Fibroblast of lung (primary cell): ENCODE data around the gene MAPK8. TPM values are rescaled to one million over a fixed set of nuclear protein-coding genes. Genes with fewer than 3 reads are reported as not detected.

Source experiments
- DNase-seq, 2 donors: peaks; one replicate each; pipeline versions ENCODE4 v3.0.0 to v3.0.0-alpha.2; 2010; ENCODE audit warnings: low read depth in 2 of 2
- H2AFZ ChIP-seq: 2 replicates; pipeline ENCODE4 v1.5.1; 2012; ENCODE audit warnings: low read length, control low read depth, inconsistent platforms
- H3K27ac ChIP-seq: 2 replicates; pipeline ENCODE4 v1.5.1; 2011; ENCODE audit warnings: low read length, control low read depth; ENCODE audit not compliant: insufficient read depth
- H3K27me3 ChIP-seq: 2 replicates; pipeline ENCODE4 v1.5.1; 2011; ENCODE audit warnings: mild to moderate bottlenecking, low read length; ENCODE audit not compliant: control insufficient read depth, insufficient read depth
- H3K36me3 ChIP-seq: 2 replicates; pipeline ENCODE4 v1.5.1; 2011; ENCODE audit warnings: low read length; ENCODE audit not compliant: control insufficient read depth, insufficient read depth
- H3K4me1 ChIP-seq: 2 replicates; pipeline ENCODE4 v1.5.1; 2011; ENCODE audit warnings: low read length; ENCODE audit not compliant: control insufficient read depth, insufficient read depth; ENCODE audit errors: extremely low read depth
- H3K4me2 ChIP-seq: 2 replicates; pipeline ENCODE4 v1.5.1; 2011; ENCODE audit warnings: low read length, control low read depth; ENCODE audit not compliant: insufficient read depth; ENCODE audit errors: extremely low read depth
- H3K4me3 ChIP-seq, 4 experiments: fragments of 200-600 bp in 1 of 4; sonication (generic) in 1 of 4; replicated peaks in 1 of 4; 2 replicates each; pipeline ENCODE4 v1.5.1; 2011 to 2016; ENCODE audit warnings: low read length in 4 of 4, low read depth in 3 of 4, mild to moderate bottlenecking in 3 of 4, control low read depth in 2 of 4, inconsistent platforms in 1 of 4, mixed read lengths in 1 of 4; ENCODE audit not compliant: insufficient read depth in 1 of 4; ENCODE audit errors: control extremely low read depth in 1 of 4
- H3K79me2 ChIP-seq: 2 replicates; pipeline ENCODE4 v1.5.1; 2012; ENCODE audit warnings: mild to moderate bottlenecking, low read length, inconsistent platforms; ENCODE audit not compliant: control insufficient read depth, insufficient read depth
- H3K9ac ChIP-seq: 2 replicates; pipeline ENCODE4 v1.5.1; 2011; ENCODE audit warnings: mild to moderate bottlenecking, low read length, control low read depth; ENCODE audit not compliant: insufficient read depth
- H3K9me3 ChIP-seq: 2 replicates; pipeline ENCODE4 v1.5.1; 2012; ENCODE audit warnings: low read depth, low read length; ENCODE audit not compliant: control insufficient read depth, insufficient read depth
- H4K20me1 ChIP-seq: 2 replicates; pipeline ENCODE4 v1.5.1; 2011; ENCODE audit warnings: low read length; ENCODE audit not compliant: control insufficient read depth, insufficient read depth; ENCODE audit errors: extremely low read depth
- CTCF ChIP-seq, 2 donors: IDR thresholded peaks in 1 of 2; conservative IDR thresholded peaks in 1 of 2; 1 replicate in 1 of 2; 2 replicates in 1 of 2; pipeline ENCODE4 v1.5.1; 2011 to 2012; ENCODE audit warnings: low read length in 2 of 2, control low read depth in 1 of 2, inconsistent platforms in 1 of 2, low read depth in 1 of 2, mild to moderate bottlenecking in 1 of 2
- EZH2 ChIP-seq: IDR thresholded peaks from 2 replicates; pipeline ENCODE4 v1.5.1; 2012; ENCODE audit warnings: low read length, control low read depth, mild to moderate bottlenecking; ENCODE audit errors: missing control alignments
- polyA plus RNA-seq, 2 donors: library from polyadenylated mRNA; depleted of rRNA in 1 of 2; stranded (reverse) in 1 of 2; unstranded in 1 of 2; fragments of >200 nt; gene quantifications; 2 replicates each; pipeline ENCODE4 v1.2.1, GENCODE V29; 2011 to 2012; ENCODE audit warnings: missing spikeins in 1 of 2
- total RNA-seq: library from RNA; depleted of rRNA; stranded (reverse); fragments of >200 nt; gene quantifications from 2 replicates; pipeline ENCODE4 v1.2.1, GENCODE V29; 2014

The MAPK8 gene
- total and polyA plus RNA-seq, 2 donors (not counting 1 experiment from before 2014, with no cell fraction given): 29.4 to 53.7 TPM

GRCh38 chr10:48332166-48332870, 25.8 kb downstream of the MAPK8 start:
- no peak overlapping the region for H2AFZ ChIP-seq
- no peak overlapping the region for H3K9ac ChIP-seq
- H3K4me1 ChIP-seq: no peaks in the 10 kb centered on the region
- H3K79me2 ChIP-seq: peaks cover 24% of the 10 kb centered on the region
- H4K20me1 ChIP-seq: no peaks in the 10 kb centered on the region
- H3K27me3 ChIP-seq: no peaks in the 10 kb centered on the region
- H3K9me3 ChIP-seq: no peaks in the 10 kb centered on the region
- H3K27ac ChIP-seq: no peak overlapping the region
- no peak overlapping the region for H3K4me3 ChIP-seq
- TF ChIP-seq CTCF (conservative IDR thresholded peaks at IDR 0.05 in 1 of 2, IDR thresholded peaks at IDR 0.05 in 1 of 2; ENCODE audit: low read depth in 1 of 2, low read length in 2 of 2) (no peak), EZH2 (no peak)
- no peaks in the 10 kb centered on the region for H3K36me3 ChIP-seq
- DNase-seq: no peak
- H3K4me2 ChIP-seq: no peak overlapping the region

- H3K79me2 ChIP-seq: peaks cover 24% of the 10 kb centered on the region
- H2AFZ ChIP-seq: no peak overlapping the region
- no peak for TF ChIP-seq EZH2
- TF ChIP-seq CTCF (conservative IDR thresholded peaks at IDR 0.05 in 1 of 2, IDR thresholded peaks at IDR 0.05 in 1 of 2; ENCODE audit: low read depth in 1 of 2, low read length in 2 of 2): no peak
- no peak overlapping the region for H3K27ac ChIP-seq
- DNase-seq: no peak
- H3K4me2 ChIP-seq: no peak overlapping the region
- H3K4me3 ChIP-seq: no peak overlapping the region
- H3K36me3 ChIP-seq: no peaks in the 10 kb centered on the region
- no peaks in the 10 kb centered on the region for H3K27me3 ChIP-seq
- no peaks in the 10 kb centered on the region for H3K9me3 ChIP-seq
- H3K4me1 ChIP-seq: no peaks in the 10 kb centered on the region
- H4K20me1 ChIP-seq: no peaks in the 10 kb centered on the region
- no peak overlapping the region for H3K9ac ChIP-seq
Observed at GRCh38 chr10:48332871-48333216, 26.4 kb downstream of the MAPK8 start.

- H4K20me1 ChIP-seq: no peaks in the 10 kb centered on the region
- H3K4me2 ChIP-seq: no peak overlapping the region
- no peaks in the 10 kb centered on the region for H3K27me3 ChIP-seq
- H2AFZ ChIP-seq: no peak overlapping the region
- H3K4me1 ChIP-seq: no peaks in the 10 kb centered on the region
- TF ChIP-seq EZH2 (no peak), CTCF (conservative IDR thresholded peaks at IDR 0.05 in 1 of 2, IDR thresholded peaks at IDR 0.05 in 1 of 2; ENCODE audit: low read depth in 1 of 2, low read length in 2 of 2) (no peak)
- H3K79me2 ChIP-seq: peaks cover 18% of the 10 kb centered on the region
- DNase-seq: peak; percentile 13 to 29
- no peak overlapping the region for H3K27ac ChIP-seq
- H3K36me3 ChIP-seq: no peaks in the 10 kb centered on the region
- H3K4me3 ChIP-seq: no peak overlapping the region
- no peaks in the 10 kb centered on the region for H3K9me3 ChIP-seq
- H3K9ac ChIP-seq: no peak overlapping the region
Observed at GRCh38 chr10:48333856-48334255, 27.4 kb downstream of the MAPK8 start.
